Body of pancreas (tissue), 4 donors: ENCODE results near the gene SLC20A1. TPM values are rescaled to one million over a fixed set of nuclear protein-coding genes. Genes with fewer than 3 reads are reported as not detected.
"Not testable (repeated sequence)": the region's sequence is repeated elsewhere in the genome, so short reads cannot be mapped to it uniquely, and the experiment has no call there.

Experiments
- ATAC-seq: fragments of 150-250 bp; one replicate; pipeline ENCODE4 v1.9.1; 2016
- DNase-seq, 4 donors: peaks; one replicate each; pipeline ENCODE4 v3.0.0-alpha.2; 2019
- H3K27ac ChIP-seq, 4 donors: fragments of 200-600 bp; sonication (generic); 1 replicate in 3 of 4; 2 replicates in 1 of 4; pipeline versions ENCODE4 v1.5.1 to v1.6.1; 2016 to 2019; ENCODE audit warnings: mild to moderate bottlenecking in 1 of 4, mixed read lengths in 1 of 4, moderate library complexity in 1 of 4
- H3K27me3 ChIP-seq, 2 donors: fragments of 200-600 bp; sonication (generic); one replicate each; pipeline ENCODE4 v1.6.0; 2016; ENCODE audit warnings: mild to moderate bottlenecking in 1 of 2
- H3K36me3 ChIP-seq, 2 donors: fragments of 200-600 bp; sonication (generic); replicated peaks in 1 of 2; 2 replicates each; pipeline ENCODE4 v1.5.1; 2016; ENCODE audit warnings: low read depth in 2 of 2; ENCODE audit not compliant: insufficient read depth in 1 of 2
- H3K4me1 ChIP-seq: fragments of 200-600 bp; sonication (generic); one replicate; pipeline ENCODE4 v1.6.0; 2016
- H3K4me3 ChIP-seq, 2 donors: fragments of 200-600 bp; sonication (generic); 1 replicate in 1 of 2; 2 replicates in 1 of 2; pipeline ENCODE4 v1.5.1; 2016 to 2019
- H3K9me3 ChIP-seq, 3 donors: fragments of 200-600 bp; sonication (generic); 1 replicate in 2 of 3; 2 replicates in 1 of 3; pipeline ENCODE4 v1.5.1; 2016
- POLR2A ChIP-seq, 3 donors: fragments of 450-650 bp; IDR thresholded peaks; one replicate each; pipeline ENCODE4 v1.6.1; 2016; ENCODE audit warnings: antibody characterized with exemption in 3 of 3, mild to moderate bottlenecking in 2 of 3
- WGBS, 2 donors: methylation state at CpG; one replicate each; pipeline ENCODE4 v1.1.5; 2017; 5-methylcytosine and 5-hydroxymethylcytosine counted together
- intact Hi-C: fragments of 100-400 bp; cut with DNase I; formaldehyde crosslinking; loops from one replicate; pipeline ENCODE4 v1.15.1; 2023
- total RNA-seq, 2 donors: library from RNA; depleted of rRNA; stranded (reverse); fragments of >200 nt; gene quantifications; one replicate each; pipeline ENCODE4 v1.1.0, GENCODE V29; 2016
- TF ChIP-seq, protein P1 (sequence below), 7 experiments: fragments of 450-650 bp in 4 of 7; fragments of 200-600 bp in 3 of 7; sonication (generic) in 3 of 7; IDR thresholded peaks; one replicate each; pipeline ENCODE4 v1.5.1; 2016 to 2019; ENCODE audit warnings: antibody characterized with exemption in 7 of 7

SLC20A1 gene
- total RNA-seq, 2 donors from 2014 or later, result 20.5 to 50.1 TPM

DNA sequence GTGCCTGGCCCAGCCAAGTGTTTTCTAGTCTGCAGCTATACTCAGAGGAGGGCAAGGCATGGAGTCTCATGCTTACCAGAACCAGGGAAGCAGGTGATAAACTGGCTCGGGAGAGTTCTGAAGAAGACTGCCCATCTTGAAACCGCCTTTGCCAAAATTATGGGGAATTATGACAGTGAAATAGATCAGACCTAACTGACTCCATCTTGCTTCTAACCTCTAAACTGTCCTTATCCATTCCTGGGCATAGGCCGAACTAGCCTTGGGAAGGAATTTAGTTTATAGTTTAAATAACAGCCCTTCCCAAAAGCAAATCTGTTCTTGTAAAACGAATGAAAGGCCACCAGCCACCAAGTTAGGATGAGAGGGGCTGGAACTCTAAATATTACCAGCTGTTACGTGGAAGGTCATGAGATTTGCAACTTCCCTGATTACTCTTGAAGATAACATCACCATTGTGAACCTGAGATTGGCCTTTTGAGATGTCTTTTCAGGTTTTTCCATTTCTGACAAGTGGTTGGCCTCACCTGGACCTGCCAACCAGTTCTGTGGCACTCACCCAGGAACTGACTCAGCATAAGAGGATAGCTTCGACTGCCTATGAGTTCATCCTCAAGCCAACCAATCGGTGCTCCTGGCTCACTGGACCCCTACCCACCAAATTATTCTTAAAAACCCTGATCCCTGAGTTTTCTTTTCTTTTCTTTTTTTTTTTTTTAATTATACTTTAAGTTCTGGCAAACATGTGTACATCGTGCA lies 37.9 kb upstream of the SLC20A1 start:
- no peak overlapping the region for H3K4me3 ChIP-seq
- intact Hi-C loops, result no loop called here
- WGBS, 2 donors, result 62 to 67% methylated on average over 8 of the region's 8 CpGs
- ATAC-seq, result peak; percentile 64
- H3K27me3 ChIP-seq, result no peaks in the 10 kb centered on the region
- no peak overlapping the region for H3K27ac ChIP-seq
- no peak for TF ChIP-seq POLR2A (IDR thresholded peaks at IDR 0.05)
- TF ChIP-seq, protein P1, sequence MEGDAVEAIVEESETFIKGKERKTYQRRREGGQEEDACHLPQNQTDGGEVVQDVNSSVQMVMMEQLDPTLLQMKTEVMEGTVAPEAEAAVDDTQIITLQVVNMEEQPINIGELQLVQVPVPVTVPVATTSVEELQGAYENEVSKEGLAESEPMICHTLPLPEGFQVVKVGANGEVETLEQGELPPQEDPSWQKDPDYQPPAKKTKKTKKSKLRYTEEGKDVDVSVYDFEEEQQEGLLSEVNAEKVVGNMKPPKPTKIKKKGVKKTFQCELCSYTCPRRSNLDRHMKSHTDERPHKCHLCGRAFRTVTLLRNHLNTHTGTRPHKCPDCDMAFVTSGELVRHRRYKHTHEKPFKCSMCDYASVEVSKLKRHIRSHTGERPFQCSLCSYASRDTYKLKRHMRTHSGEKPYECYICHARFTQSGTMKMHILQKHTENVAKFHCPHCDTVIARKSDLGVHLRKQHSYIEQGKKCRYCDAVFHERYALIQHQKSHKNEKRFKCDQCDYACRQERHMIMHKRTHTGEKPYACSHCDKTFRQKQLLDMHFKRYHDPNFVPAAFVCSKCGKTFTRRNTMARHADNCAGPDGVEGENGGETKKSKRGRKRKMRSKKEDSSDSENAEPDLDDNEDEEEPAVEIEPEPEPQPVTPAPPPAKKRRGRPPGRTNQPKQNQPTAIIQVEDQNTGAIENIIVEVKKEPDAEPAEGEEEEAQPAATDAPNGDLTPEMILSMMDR (IDR thresholded peaks at IDR 0.05), result no peak
- no peaks in the 10 kb centered on the region for H3K9me3 ChIP-seq
- peaks cover 6% of the 10 kb centered on the region for H3K4me1 ChIP-seq
- peak; percentile 61 to 70 (median 64) for DNase-seq
- H3K36me3 ChIP-seq, result no peaks in the 10 kb centered on the region

GRCh38 chr2:112609320-112609719 lies 36.4 kb upstream of the SLC20A1 start:
- H3K27ac ChIP-seq, DNase-seq, H3K9me3 ChIP-seq, intact Hi-C loops, ATAC-seq, H3K4me3 ChIP-seq, H3K27me3 ChIP-seq, H3K4me1 ChIP-seq, H3K36me3 ChIP-seq: not testable (repeated sequence)
- 99 to 100% methylated on average over 4 of the region's 4 CpGs for WGBS, 2 donors

- H3K4me1 ChIP-seq, H3K27me3 ChIP-seq, intact Hi-C loops, DNase-seq, H3K27ac ChIP-seq, H3K36me3 ChIP-seq, ATAC-seq, H3K9me3 ChIP-seq, H3K4me3 ChIP-seq: not testable (repeated sequence)
- WGBS, 2 donors, result 27 to 50% methylated on average over 1 of the region's 1 CpG
Measured at GRCh38 chr2:112612283-112612682, 33.5 kb upstream of the SLC20A1 start.

- no peak for DNase-seq
- no peaks in the 10 kb centered on the region for H3K27me3 ChIP-seq
Measured at GRCh38 chr2:112614201-112614840, 31.4 kb upstream of the SLC20A1 start.

DNA sequence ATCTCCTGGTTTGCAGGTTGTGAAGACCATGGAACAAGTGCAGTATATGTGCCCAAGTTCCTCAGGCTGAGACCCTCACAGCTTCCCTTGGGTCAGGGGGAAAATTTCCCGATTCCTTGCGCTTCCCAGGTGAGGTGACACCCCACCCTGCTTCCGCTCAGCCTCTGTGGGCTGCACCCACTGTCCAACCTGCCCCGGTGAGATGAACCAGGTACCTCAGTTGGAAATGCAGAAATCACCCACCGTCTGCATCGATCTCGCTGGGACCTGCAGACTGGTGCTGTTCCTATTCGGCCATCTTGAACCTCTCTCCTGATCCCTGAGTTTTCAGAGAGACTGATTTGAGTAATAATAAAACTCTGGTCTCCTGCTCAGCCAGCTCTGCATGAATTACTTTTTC lies 30.7 kb upstream of the SLC20A1 start:
- Histone ChIP-seq H3K9me3 (no peaks in the 10 kb centered on the region), H3K27ac (no peak overlapping the region), H3K4me3 (no peak overlapping the region), H3K36me3 (no peaks in the 10 kb centered on the region), H3K4me1 (peaks cover 6% of the 10 kb centered on the region), H3K27me3 (no peaks in the 10 kb centered on the region)
- 94 to 95% methylated on average over 8 of the region's 8 CpGs for WGBS, 2 donors
- DNase-seq (no peak), ATAC-seq (no peak)
- intact Hi-C loops, result no loop called here
- TF ChIP-seq POLR2A (IDR thresholded peaks at IDR 0.05), result no peak
- TF ChIP-seq, protein P1 (IDR thresholded peaks at IDR 0.05), result no peak

More at GRCh38 chr2:112614201-112614840, 31.4 kb upstream of the SLC20A1 start:
- Histone ChIP-seq H3K36me3 (no peaks in the 10 kb centered on the region), H3K4me1 (peaks cover 6% of the 10 kb centered on the region), H3K27ac (no peak overlapping the region), H3K4me3 (no peak overlapping the region), H3K9me3 (no peaks in the 10 kb centered on the region)
- WGBS, 2 donors, result 66 to 73% methylated on average over 11 to 13 of the region's 13 CpGs
- TF ChIP-seq POLR2A (IDR thresholded peaks at IDR 0.05), result no peak
- TF ChIP-seq, protein P1 (IDR thresholded peaks at IDR 0.05), result no peak
- intact Hi-C loops, result no loop called here
- no peak for ATAC-seq

DNA sequence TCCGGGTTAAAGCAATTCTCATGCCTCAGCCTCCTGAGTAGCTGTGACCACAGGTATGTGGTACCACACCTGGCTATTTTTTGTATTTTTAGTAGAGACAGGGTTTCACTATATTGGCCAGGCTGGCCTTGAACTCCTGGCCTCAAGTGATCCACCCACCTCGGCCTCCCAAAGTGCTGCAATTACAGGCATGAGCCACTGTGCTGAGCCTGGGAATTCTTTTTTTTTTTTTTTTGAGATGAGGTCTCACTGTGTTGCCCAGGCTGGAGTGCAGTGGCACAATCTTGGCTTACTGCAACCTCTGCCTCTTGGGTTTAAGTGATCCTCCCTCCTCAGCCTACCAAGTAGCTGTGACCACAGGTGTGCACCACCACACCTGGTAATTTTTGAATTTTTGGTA lies 29.9 kb upstream of the SLC20A1 start:
- H3K4me3 ChIP-seq, H3K36me3 ChIP-seq, intact Hi-C loops, DNase-seq, H3K4me1 ChIP-seq, H3K9me3 ChIP-seq, ATAC-seq, H3K27me3 ChIP-seq, H3K27ac ChIP-seq: not testable (repeated sequence)
- 85 to 91% methylated on average over 2 of the region's 2 CpGs for WGBS, 2 donors
